ENCODE data around the gene SCRN2. TPM values are rescaled to one million over a fixed set of nuclear protein-coding genes. Genes with fewer than 3 reads are reported as not detected.

SCRN2 gene
- total and polyA plus RNA-seq, 8 donors: 7.0 to 44.9 (median 28.8) TPM

- DNase-seq: no peak
These were observed 38.0 kb upstream of the SCRN2 start for GRCh38 chr17:47879028-47879585.

GRCh38 chr17:47878203-47879027 is 37.3 kb upstream of the SCRN2 start:
- H3K27me3 ChIP-seq: peaks cover 6 to 71% (median 20%) of the 10 kb centered on the region in 3 donors
- no peak overlapping the region for H3K4me3 ChIP-seq
- no peak overlapping the region for H3K27ac ChIP-seq
- intact Hi-C loops (cut with DNase I; ENCODE audit: low total_unique reads): no loop called here
- 42 to 47% (median 43%) methylated on average over 10 of the region's 10 CpGs for WGBS, 5 donors
- DNase-seq: no peak
- TF ChIP-seq POLR2AphosphoS5 (IDR thresholded peaks at IDR 0.05): no peak
- TF ChIP-seq EP300 (IDR thresholded peaks at IDR 0.05): no peak
- TF ChIP-seq POLR2A (IDR thresholded peaks at IDR 0.05): no peak
- no peak for TF ChIP-seq CTCF (IDR thresholded peaks at IDR 0.05)
- no peaks in the 10 kb centered on the region for H3K9me3 ChIP-seq
- peaks cover 0 to 17% (median 5%) of the 10 kb centered on the region in 4 donors for H3K4me1 ChIP-seq
- H3K36me3 ChIP-seq: no peaks in the 10 kb centered on the region

More at GRCh38 chr17:47879028-47879585, 38.0 kb upstream of the SCRN2 start:
- TF ChIP-seq POLR2A (IDR thresholded peaks at IDR 0.05) (no peak), EP300 (IDR thresholded peaks at IDR 0.05) (no peak), CTCF (IDR thresholded peaks at IDR 0.05) (no peak), POLR2AphosphoS5 (IDR thresholded peaks at IDR 0.05) (no peak)
- 59 to 78% (median 61%) methylated on average over 2 of the region's 2 CpGs for WGBS, 5 donors
- peaks cover 0 to 20% (median 5%) of the 10 kb centered on the region in 4 donors for H3K4me1 ChIP-seq
- intact Hi-C loops (cut with DNase I; ENCODE audit: low total_unique reads): no loop called here
- no peaks in the 10 kb centered on the region for H3K36me3 ChIP-seq
- H3K9me3 ChIP-seq: no peaks in the 10 kb centered on the region
- no peak overlapping the region for H3K27ac ChIP-seq
- H3K27me3 ChIP-seq: peaks cover 5 to 71% (median 17%) of the 10 kb centered on the region in 3 donors
- no peak overlapping the region for H3K4me3 ChIP-seq

- H3K4me3 ChIP-seq: no peak overlapping the region
- H3K4me1 ChIP-seq: peaks cover 0 to 12% (median 5%) of the 10 kb centered on the region in 4 donors
- H3K36me3 ChIP-seq: no peaks in the 10 kb centered on the region
- intact Hi-C loops (cut with DNase I; ENCODE audit: low total_unique reads): no loop called here
- TF ChIP-seq EP300 (IDR thresholded peaks at IDR 0.05) (no peak), POLR2AphosphoS5 (IDR thresholded peaks at IDR 0.05) (no peak), POLR2A (IDR thresholded peaks at IDR 0.05) (no peak), CTCF (IDR thresholded peaks at IDR 0.05) (no peak)
- no peak overlapping the region for H3K27ac ChIP-seq
- WGBS, 5 donors: 47 to 67% (median 61%) methylated on average over 9 of the region's 9 CpGs
- H3K9me3 ChIP-seq: no peaks in the 10 kb centered on the region
- no peak for DNase-seq
- H3K27me3 ChIP-seq: peaks cover 8 to 71% (median 29%) of the 10 kb centered on the region in 3 donors
These were observed 36.4 kb upstream of the SCRN2 start for GRCh38 chr17:47877368-47878034.
